Colonic mucosa (tissue), 4 donors: ENCODE results near the gene DLK2. TPM values are rescaled to one million over a fixed set of nuclear protein-coding genes. Genes with fewer than 3 reads are reported as not detected.

Source experiments
- DNase-seq: peaks from one replicate; pipeline ENCODE4 v3.0.0-alpha.2; 2020
- H3K27ac ChIP-seq: fragments of 200-600 bp; one replicate; pipeline ENCODE4 v1.8.0; 2021
- H3K27me3 ChIP-seq: fragments of 200-600 bp; one replicate; pipeline ENCODE4 v1.8.0; 2021
- H3K36me3 ChIP-seq: fragments of 200-600 bp; one replicate; pipeline ENCODE4 v1.8.0; 2021
- H3K4me1 ChIP-seq: fragments of 200-600 bp; one replicate; pipeline ENCODE4 v1.8.0; 2021; ENCODE audit warnings: mild to moderate bottlenecking
- H3K4me3 ChIP-seq: fragments of 200-600 bp; one replicate; pipeline ENCODE4 v1.8.0; 2021
- H3K9ac ChIP-seq, 2 donors: one replicate each; pipeline ENCODE4 v1.7.0; 2013; ENCODE audit warnings: control low read depth in 2 of 2, low read depth in 2 of 2, low read length in 2 of 2
- H3K9me3 ChIP-seq: fragments of 200-600 bp; one replicate; pipeline ENCODE4 v1.8.0; 2021
- CTCF ChIP-seq: fragments of 200-600 bp; IDR thresholded peaks from one replicate; pipeline ENCODE4 v1.8.0; 2022; ENCODE audit warnings: antibody characterized with exemption, mild to moderate bottlenecking
- intact Hi-C: fragments of 100-400 bp; cut with DNase I; formaldehyde crosslinking; loops from one replicate; pipeline ENCODE4 v1.14.1; 2022
- total RNA-seq, 2 donors: library from RNA; stranded (reverse); fragmentation: NEBNext Ultra II Directional in 1 of 2; extraction: Animal tissue kit (Norgen Biotek cat#: 25700) in 1 of 2; gene quantifications; one replicate each; pipeline ENCODE4 v1.2.1, GENCODE V29; 2021
- donor health status: healthy.
- donor health status: DM: no; HTN: no; CAD: no.
- donor health status: DM: no; HTN: no; CAD: no.

Gene DLK2
- total RNA-seq, 2 donors from 2014 or later = 0.19 to 0.22 TPM

GRCh38 chr6:43451939-43452338, 3.4 kb downstream of the DLK2 start:
- H3K27me3 ChIP-seq = peaks cover 13% of the 10 kb centered on the region
- no peak for DNase-seq
- intact Hi-C loops = no loop called here
- TF ChIP-seq CTCF = no peak
- H3K9me3 ChIP-seq = no peaks in the 10 kb centered on the region
- no peak overlapping the region for H3K9ac ChIP-seq
- no peaks in the 10 kb centered on the region for H3K36me3 ChIP-seq
- H3K4me3 ChIP-seq = no peak overlapping the region
- H3K27ac ChIP-seq = no peak overlapping the region
- H3K4me1 ChIP-seq = peaks cover 5% of the 10 kb centered on the region

GRCh38 chr6:43451348-43451747, 4.0 kb downstream of the DLK2 start:
- Histone ChIP-seq H3K9ac (no peak overlapping the region), H3K4me3 (no peak overlapping the region), H3K27me3 (peaks cover 12% of the 10 kb centered on the region), H3K36me3 (no peaks in the 10 kb centered on the region), H3K4me1 (peaks cover 5% of the 10 kb centered on the region), H3K27ac (no peak overlapping the region), H3K9me3 (no peaks in the 10 kb centered on the region)
- intact Hi-C loops = no loop called here
- DNase-seq = no peak
- TF ChIP-seq CTCF = no peak

GRCh38 chr6:43450699-43451131, 4.6 kb downstream of the DLK2 start:
- TF ChIP-seq CTCF = no peak
- peaks cover 6% of the 10 kb centered on the region for H3K27me3 ChIP-seq
- no peak for DNase-seq
- H3K36me3 ChIP-seq = no peaks in the 10 kb centered on the region
- H3K27ac ChIP-seq = no peak overlapping the region
- H3K4me3 ChIP-seq = no peak overlapping the region
- peaks cover under 1% of the 10 kb centered on the region for H3K4me1 ChIP-seq
- intact Hi-C loops = no loop called here
- H3K9ac ChIP-seq = no peak overlapping the region
- H3K9me3 ChIP-seq = no peaks in the 10 kb centered on the region

- Histone ChIP-seq H3K4me3 (no peak overlapping the region), H3K4me1 (no peaks in the 10 kb centered on the region), H3K27me3 (no peaks in the 10 kb centered on the region), H3K9me3 (no peaks in the 10 kb centered on the region), H3K27ac (no peak overlapping the region), H3K9ac (no peak overlapping the region), H3K36me3 (no peaks in the 10 kb centered on the region)
- DNase-seq = no peak
- TF ChIP-seq CTCF = no peak
- intact Hi-C loops = no loop called here
These were observed 6.4 kb downstream of the DLK2 start for GRCh38 chr6:43448916-43449315.

GRCh38 chr6:43447604-43448003, 7.7 kb downstream of the DLK2 start:
- Histone ChIP-seq H3K27ac (no peak overlapping the region), H3K9ac (no peak overlapping the region), H3K4me1 (no peaks in the 10 kb centered on the region), H3K9me3 (no peaks in the 10 kb centered on the region), H3K27me3 (no peaks in the 10 kb centered on the region), H3K4me3 (no peak overlapping the region), H3K36me3 (peaks cover 5% of the 10 kb centered on the region)
- no peak for DNase-seq
- TF ChIP-seq CTCF = no peak
- intact Hi-C loops = no loop called here

GRCh38 chr6:43445576-43445975, 9.8 kb downstream of the DLK2 start:
- Histone ChIP-seq H3K9me3 (no peaks in the 10 kb centered on the region), H3K27ac (no peak overlapping the region), H3K4me1 (no peaks in the 10 kb centered on the region), H3K36me3 (peaks cover 9% of the 10 kb centered on the region), H3K4me3 (no peak overlapping the region), H3K9ac (no peak overlapping the region), H3K27me3 (no peaks in the 10 kb centered on the region)
- no peak for TF ChIP-seq CTCF
- no peak for DNase-seq
- intact Hi-C loops = no loop called here
